ENCODE data around the gene CNDP1.

DNA sequence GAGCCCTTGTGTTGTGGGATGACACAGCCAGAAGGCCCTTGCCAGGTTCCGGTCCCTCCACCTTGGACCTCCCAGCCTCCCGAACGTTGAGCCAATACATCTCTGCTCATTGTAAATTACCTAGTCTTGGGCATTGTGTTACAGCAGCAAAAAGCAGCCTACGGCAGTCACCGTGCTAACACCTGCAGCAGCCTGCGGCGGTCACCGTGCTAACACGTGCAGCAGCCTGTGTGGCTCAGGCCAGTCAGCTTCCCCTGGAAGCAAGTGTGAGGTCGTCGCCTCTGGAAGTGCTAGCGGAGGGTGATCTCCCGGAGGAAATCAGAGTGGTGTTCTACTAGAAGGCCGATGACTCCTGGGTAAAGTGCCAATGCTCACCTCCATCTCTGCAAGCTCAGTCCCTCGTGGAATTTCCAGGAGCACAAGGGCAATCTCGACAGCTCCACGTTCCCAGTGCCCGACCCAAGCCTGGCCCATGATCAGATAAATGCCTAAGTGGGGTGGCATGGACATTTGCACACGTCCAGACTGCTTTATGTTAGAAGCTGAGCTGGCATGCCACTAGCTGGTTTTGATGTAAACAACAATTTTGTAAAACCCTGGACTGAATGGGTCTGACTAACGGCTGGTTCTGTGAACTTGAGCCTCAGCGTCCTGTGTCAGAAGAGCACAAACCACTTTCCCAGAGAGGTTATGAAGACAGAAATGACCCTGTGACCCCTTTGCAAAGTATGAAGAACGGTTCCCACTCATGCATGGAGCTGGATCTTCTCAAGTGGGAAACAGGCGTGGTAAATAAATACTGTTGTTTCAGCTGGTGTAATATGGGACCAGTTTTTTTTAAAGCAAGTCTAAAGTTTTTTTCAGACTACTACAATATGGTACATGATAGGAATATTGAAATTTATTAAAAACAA lies 11.4 kb upstream of the CNDP1 start:
- TF ChIP-seq FOXP2 (optimal IDR thresholded peaks at IDR 0.05; ENCODE audit: borderline replicate concordance, extremely low read depth, extremely low read length, insufficient read depth), result no peak
- TF ChIP-seq SIN3A (IDR thresholded peaks at IDR 0.05; ENCODE audit: borderline replicate concordance, insufficient read depth, low read length), result no peak

All from PFSK-1 (cell line).